Type B pancreatic cell (in vitro differentiated cells): Measurements from ENCODE around the gene RAF1. TPM values are rescaled to one million over a fixed set of nuclear protein-coding genes. Genes with fewer than 3 reads are reported as not detected.
A peak's percentile ranks its signal among the peaks of the same experiment; 100 is the strongest.
"Not testable (repeated sequence)": the region's sequence is repeated elsewhere in the genome, so short reads cannot be mapped to it uniquely, and the experiment has no call there.

Experiments used
- DNase-seq: peaks from one replicate; pipeline ENCODE4 v3.0.0; 2021; ENCODE audit warnings: mixed read lengths; ENCODE audit not compliant: unreplicated experiment; ENCODE audit errors: extremely low spot score
- H3K27ac Mint-ChIP-seq: 2 replicates; pipeline ENCODE4 v1.8.0; 2021; ENCODE audit warnings: mild to moderate bottlenecking, mixed read lengths
- H3K27me3 Mint-ChIP-seq: 2 replicates; pipeline ENCODE4 v1.8.0; 2021; ENCODE audit warnings: mixed read lengths
- H3K36me3 Mint-ChIP-seq: 2 replicates; pipeline ENCODE4 v1.8.0; 2021; ENCODE audit warnings: mixed read lengths
- H3K4me1 Mint-ChIP-seq: one replicate; pipeline ENCODE4 v1.8.0; 2021; ENCODE audit warnings: mixed read lengths; ENCODE audit not compliant: unreplicated experiment
- H3K4me3 Mint-ChIP-seq: 2 replicates; pipeline ENCODE4 v1.8.0; 2021; ENCODE audit warnings: mild to moderate bottlenecking, mixed read lengths
- H3K9me3 Mint-ChIP-seq: 2 replicates; pipeline ENCODE4 v1.8.0; 2021; ENCODE audit warnings: mixed read lengths
- CTCF ChIP-seq: fragments of 200-600 bp; sonication (generic); conservative IDR thresholded peaks from 2 replicates; pipeline ENCODE4 v1.5.0; 2021; ENCODE audit warnings: antibody characterized with exemption, mild to moderate bottlenecking
- total RNA-seq: library from RNA; stranded (reverse); gene quantifications from 2 replicates; pipeline ENCODE4 v1.2.1, GENCODE V29; 2021; ENCODE audit warnings: low replicate concordance

Gene RAF1
- total RNA-seq, 1 donor from 2014 or later, result 92.1 TPM

GRCh38 chr3:12706504-12707253 is 42.8 kb upstream of the RAF1 start:
- peak; percentile 68 for DNase-seq
- Mint-ChIP-seq H3K27me3 (no peaks in the 10 kb centered on the region), H3K4me1 (no peaks in the 10 kb centered on the region), H3K27ac (no peak overlapping the region), H3K36me3 (no peaks in the 10 kb centered on the region), H3K9me3 (no peaks in the 10 kb centered on the region), H3K4me3 (no peak overlapping the region)
- TF ChIP-seq CTCF, result peak; percentile 73

GRCh38 chr3:12705981-12706380 is 42.1 kb upstream of the RAF1 start:
- TF ChIP-seq CTCF, result no peak
- H3K36me3 Mint-ChIP-seq, result no peaks in the 10 kb centered on the region
- H3K4me1 Mint-ChIP-seq, result peaks cover 1% of the 10 kb centered on the region
- H3K27ac Mint-ChIP-seq, result no peak overlapping the region
- no peaks in the 10 kb centered on the region for H3K9me3 Mint-ChIP-seq
- no peak for DNase-seq
- H3K27me3 Mint-ChIP-seq, result no peaks in the 10 kb centered on the region
- no peak overlapping the region for H3K4me3 Mint-ChIP-seq

DNA sequence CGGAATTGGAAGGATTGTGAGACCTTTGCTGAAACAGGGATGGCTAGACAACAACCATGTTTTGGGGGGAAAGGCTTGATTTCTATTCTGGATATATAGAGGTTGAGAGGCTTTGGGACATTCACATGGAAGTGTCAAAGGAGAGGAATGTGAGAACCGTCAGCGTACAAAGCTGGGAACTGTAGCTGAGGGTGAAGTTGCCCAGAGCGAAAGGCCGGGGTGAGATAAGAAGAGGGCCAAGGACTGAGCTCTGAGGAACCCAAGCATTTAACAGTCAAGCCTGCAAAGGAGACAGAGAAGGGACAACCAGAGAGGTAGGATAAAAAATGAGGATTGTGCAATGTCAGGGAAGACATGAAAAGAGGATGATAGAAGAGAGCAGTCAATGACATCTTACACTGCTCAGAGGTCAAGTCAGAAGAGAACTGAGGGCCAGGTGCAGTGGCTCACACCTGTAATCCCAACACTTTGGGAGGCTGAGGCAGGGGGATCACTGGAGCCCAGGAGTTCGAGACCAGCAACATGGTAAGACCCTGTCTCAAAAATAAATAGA is 41.5 kb upstream of the RAF1 start:
- no peaks in the 10 kb centered on the region for H3K36me3 Mint-ChIP-seq
- no peak overlapping the region for H3K27ac Mint-ChIP-seq
- no peak for DNase-seq
- TF ChIP-seq CTCF, result no peak
- H3K4me1 Mint-ChIP-seq, result peaks cover 5% of the 10 kb centered on the region
- no peak overlapping the region for H3K4me3 Mint-ChIP-seq
- H3K9me3 Mint-ChIP-seq, result no peaks in the 10 kb centered on the region
- H3K27me3 Mint-ChIP-seq, result no peaks in the 10 kb centered on the region

DNA sequence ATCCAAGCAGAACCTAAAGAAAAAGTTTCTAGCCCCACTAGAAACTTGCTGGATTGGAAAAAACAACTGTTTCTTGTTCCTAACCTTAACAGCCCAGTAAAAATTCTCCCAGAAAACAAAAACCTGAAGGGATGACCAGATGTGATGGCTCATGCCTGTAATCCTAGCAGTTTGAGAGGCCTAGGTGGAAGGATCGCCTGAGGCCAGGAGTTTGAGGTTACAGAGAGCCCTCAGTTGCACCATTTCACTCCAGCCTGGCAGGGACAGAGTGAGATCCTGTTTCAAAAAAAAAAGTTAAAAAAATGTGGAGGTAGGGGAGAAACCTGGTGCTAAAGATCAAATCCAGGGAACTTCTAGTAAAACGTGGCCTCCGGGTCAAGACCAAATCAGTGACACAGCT is 38.6 kb upstream of the RAF1 start:
- Mint-ChIP-seq H3K27ac (no peak overlapping the region), H3K36me3 (no peaks in the 10 kb centered on the region), H3K9me3 (no peaks in the 10 kb centered on the region), H3K4me3 (no peak overlapping the region), H3K4me1 (peaks cover 5% of the 10 kb centered on the region), H3K27me3 (no peaks in the 10 kb centered on the region)
- DNase-seq, result no peak
- no peak for TF ChIP-seq CTCF

GRCh38 chr3:12701601-12702000 is 37.7 kb upstream of the RAF1 start:
- H3K27me3 Mint-ChIP-seq, H3K9me3 Mint-ChIP-seq, DNase-seq, H3K27ac Mint-ChIP-seq, H3K4me3 Mint-ChIP-seq, H3K36me3 Mint-ChIP-seq, H3K4me1 Mint-ChIP-seq: not testable (repeated sequence)

GRCh38 chr3:12700800-12701199 is 36.9 kb upstream of the RAF1 start:
- Mint-ChIP-seq H3K4me1 (peaks cover 5% of the 10 kb centered on the region), H3K4me3 (no peak overlapping the region), H3K36me3 (no peaks in the 10 kb centered on the region), H3K27me3 (no peaks in the 10 kb centered on the region), H3K27ac (no peak overlapping the region), H3K9me3 (no peaks in the 10 kb centered on the region)
- DNase-seq, result no peak
- no peak for TF ChIP-seq CTCF
